Choroid plexus epithelial cell (primary cell): ENCODE data around the gene PARD6G.

ENCODE experiments used
- DNase-seq: peaks from one replicate; pipeline ENCODE4 v3.0.0-alpha.2; 2010; ENCODE audit warnings: low read depth
- H3K4me3 ChIP-seq: 2 replicates; pipeline ENCODE4 v1.5.1; 2011; ENCODE audit warnings: low read depth, mild to moderate bottlenecking, control low read depth, low read length, moderate library complexity
- CTCF ChIP-seq: conservative IDR thresholded peaks from 2 replicates; pipeline ENCODE4 v1.5.1; 2011; ENCODE audit warnings: low read depth, mild to moderate bottlenecking, control low read depth, inconsistent platforms, low read length, moderate library complexity

The PARD6G gene

GRCh38 chr18:80178935-80179818, 68.1 kb downstream of the PARD6G start:
- TF ChIP-seq CTCF, result no peak
- DNase-seq, result no peak
- H3K4me3 ChIP-seq, result no peak overlapping the region

GRCh38 chr18:80177128-80177527, 70.2 kb downstream of the PARD6G start:
- no peak for TF ChIP-seq CTCF
- no peak overlapping the region for H3K4me3 ChIP-seq
- no peak for DNase-seq

GRCh38 chr18:80176334-80177073, 70.8 kb downstream of the PARD6G start:
- H3K4me3 ChIP-seq, result no peak overlapping the region
- DNase-seq, result peak; percentile 19
- no peak for TF ChIP-seq CTCF

GRCh38 chr18:80175451-80176204, 71.7 kb downstream of the PARD6G start:
- DNase-seq, result peak; percentile 32
- no peak for TF ChIP-seq CTCF
- peak overlapping the region; percentile 8 for H3K4me3 ChIP-seq

- no peak overlapping the region for H3K4me3 ChIP-seq
- TF ChIP-seq CTCF, result no peak
Observed at GRCh38 chr18:80173060-80173459, 74.3 kb downstream of the PARD6G start.

GRCh38 chr18:80172056-80172455, 75.3 kb downstream of the PARD6G start:
- DNase-seq, result no peak
- TF ChIP-seq CTCF, result no peak
- no peak overlapping the region for H3K4me3 ChIP-seq

More at GRCh38 chr18:80173060-80173459, 74.3 kb downstream of the PARD6G start:
- no peak for DNase-seq
